K562 (cell line): ENCODE measurements around the gene PCCA. TPM values are rescaled to one million over a fixed set of nuclear protein-coding genes. Genes with fewer than 3 reads are reported as not detected.

Experiments used
- ATAC-seq: fragments of 200-7000 bp; cut with Tn5 transposase; 3 replicates; pipeline ENCODE4 v1.9.1; 2020; ENCODE audit warnings: moderate library complexity
- BruUV-seq: library from RNA; stranded (reverse); fragments of 400-500 nt; replicated peaks from 2 replicates; lab custom pipeline; 2021; lab: Mats Ljungman, UMichigan
- CTCF ChIA-PET: fragments of 300-600 bp; formaldehyde crosslinking; extraction: SDS; loops from one replicate; lab custom pipeline; 2021; ENCODE audit warnings: low intra/inter-chr PET ratio; lab: Yijun Ruan, JAX
- POLR2A ChIA-PET: fragments of 300-600, 350-650 bp; sonication (Branson Sonifier 250); formaldehyde crosslinking; extraction: SDS; loops from one replicate; lab custom pipeline; 2021; ENCODE audit warnings: antibody characterized with exemption, inconsistent platforms; lab: Yijun Ruan, JAX
- DNase-seq, 4 experiments: peaks; one replicate each; pipeline versions ENCODE4 v3.0.0 to v3.0.0-alpha.2; 2011 to 2018; ENCODE audit warnings: low spot score in 3 of 4, mixed read lengths in 3 of 4; ENCODE audit errors: extremely low read depth in 1 of 4
- FAIRE-seq: peaks from 2 replicates; lab custom pipeline; 2011; peaks lifted over from hg19 to GRCh38; lab: Jason Lieb, UNC
- H2AFZ ChIP-seq: 2 replicates; pipeline ENCODE4 v1.6.0; 2011; ENCODE audit warnings: low read depth, low read length, control low read depth, inconsistent platforms
- H3K27ac ChIP-seq: fragments of 200-600 bp; 3 replicates; pipeline ENCODE4 v1.8.0; 2011; ENCODE audit warnings: low read depth, mild to moderate bottlenecking, control low read depth, inconsistent platforms, low read length, moderate library complexity, mixed read lengths; ENCODE audit errors: extremely low read depth
- H3K27me3 ChIP-seq, 2 experiments: fragments of 300-600 bp in 1 of 2; 2 replicates in 1 of 2; 3 replicates in 1 of 2; pipeline versions ENCODE4 v1.6.0 to v1.8.0; 2011; ENCODE audit warnings: inconsistent platforms in 2 of 2, low read length in 2 of 2, mild to moderate bottlenecking in 1 of 2, mixed read lengths in 1 of 2, moderate library complexity in 1 of 2; ENCODE audit not compliant: control insufficient read depth in 2 of 2, insufficient read depth in 2 of 2
- H3K36me3 ChIP-seq: fragments of 300-600 bp; 3 replicates; pipeline ENCODE4 v1.8.0; 2011; ENCODE audit warnings: mild to moderate bottlenecking, low read length, inconsistent platforms; ENCODE audit not compliant: control insufficient read depth, insufficient read depth
- H3K4me1 ChIP-seq, 2 experiments: fragments of 200-600 bp in 1 of 2; replicated peaks in 1 of 2; 2 replicates in 1 of 2; 3 replicates in 1 of 2; pipeline versions ENCODE4 v1.5.1 to v1.8.0; 2011; ENCODE audit warnings: inconsistent platforms in 2 of 2, low read length in 2 of 2, mild to moderate bottlenecking in 1 of 2, mixed read lengths in 1 of 2, moderate library complexity in 1 of 2; ENCODE audit not compliant: control insufficient read depth in 2 of 2, insufficient read depth in 2 of 2
- H3K4me2 ChIP-seq: 2 replicates; pipeline ENCODE4 v1.6.1; 2011; ENCODE audit warnings: low read length, control low read depth, inconsistent platforms, mixed read lengths; ENCODE audit not compliant: insufficient read depth
- H3K4me3 ChIP-seq: fragments of 200-600 bp; sonication (generic), shearing (Covaris generic); 2 replicates; pipeline ENCODE4 v1.5.1; 2016; ENCODE audit warnings: control low read depth, inconsistent platforms
- H3K79me2 ChIP-seq: fragments of 200-600 bp; 3 replicates; pipeline ENCODE4 v1.8.0; 2011; ENCODE audit warnings: low read length, inconsistent platforms; ENCODE audit not compliant: control insufficient read depth, insufficient read depth
- H3K9ac ChIP-seq, 2 experiments: 2 replicates each; pipeline versions ENCODE4 v1.6.0 to v1.6.1; 2011; ENCODE audit warnings: low read depth in 2 of 2, low read length in 2 of 2, control low read depth in 1 of 2, inconsistent platforms in 1 of 2, mild to moderate bottlenecking in 1 of 2, mixed read lengths in 1 of 2; ENCODE audit not compliant: insufficient read depth in 1 of 2
- H3K9me1 ChIP-seq: one replicate; pipeline ENCODE4 v1.6.0; 2011; ENCODE audit warnings: inconsistent platforms, mild to moderate bottlenecking, low read length, moderate library complexity; ENCODE audit not compliant: control insufficient read depth, insufficient read depth
- H3K9me3 ChIP-seq: replicated peaks from 2 replicates; pipeline ENCODE4 v1.5.1; 2011; ENCODE audit warnings: low read depth, low read length, inconsistent platforms; ENCODE audit not compliant: control insufficient read depth, insufficient read depth
- H4K20me1 ChIP-seq: replicated peaks from 2 replicates; pipeline ENCODE4 v1.6.1; 2011; ENCODE audit warnings: low read length, inconsistent platforms, mixed read lengths; ENCODE audit not compliant: control insufficient read depth, insufficient read depth
- BCLAF1 ChIP-seq, 2 experiments: fragments of 450-650 bp in 1 of 2; IDR thresholded peaks; 2 replicates each; pipeline ENCODE4 v1.6.1; 2011 to 2017; ENCODE audit warnings: low read depth in 2 of 2, antibody characterized with exemption in 1 of 2, borderline replicate concordance in 1 of 2, low read length in 1 of 2, mild to moderate bottlenecking in 1 of 2, mixed read lengths in 1 of 2; ENCODE audit not compliant: control insufficient read depth in 1 of 2
- CHD2 ChIP-seq: IDR thresholded peaks from 2 replicates; pipeline ENCODE4 v1.6.1; 2011; ENCODE audit warnings: low read depth, low read length
- HNRNPLL ChIP-seq: fragments of 200-400 bp; formaldehyde crosslinking; IDR thresholded peaks from 2 replicates; pipeline ENCODE4 v1.6.1; 2017; ENCODE audit warnings: low read length, low read depth, mild to moderate bottlenecking; ENCODE audit not compliant: poor library complexity, severe bottlenecking
- POLR2AphosphoS5 ChIP-seq: IDR thresholded peaks from 2 replicates; pipeline ENCODE4 v1.6.1; 2011; ENCODE audit warnings: mild to moderate bottlenecking, low read depth, low read length, moderate library complexity; ENCODE audit not compliant: control insufficient read depth, insufficient read depth
- WGBS: fragments of 100-300 bp; shearing (Covaris generic); methylation state at CpG from one replicate; pipeline ENCODE4 v1.1.6; 2016; ENCODE audit warnings: low coverage, mixed read lengths; ENCODE audit not compliant: insufficient coverage; ENCODE audit errors: missing lambda C conversion rate; 5-methylcytosine and 5-hydroxymethylcytosine counted together
- in situ Hi-C: fragments of 300-500 bp; cut with MboI; formaldehyde crosslinking; loops from 4 replicates; pipeline ENCODE4 v1.15.0; 2018; ENCODE audit warnings: inconsistent platforms, mixed read lengths
- intact Hi-C: fragments of 100-400 bp; cut with micrococcal nuclease; formaldehyde crosslinking; loops from 2 replicates; pipeline ENCODE4 v1.14.2; 2022
- polyA plus RNA-seq, 8 experiments: library from polyadenylated mRNA; depleted of rRNA in 4 of 8; stranded (reverse) in 5 of 8; unstranded in 3 of 8; fragments of >200 nt; fragmentation: Nextera tagmentation in 2 of 8; fragmentation: Illumina TruSeq in 1 of 8; extraction: Ambion mirVana in 2 of 8; extraction: Trizol in 1 of 8; gene quantifications; 2 replicates each; pipeline versions ENCODE4 v1.2.1 to v1.2.3, GENCODE V29; 2011 to 2014; ENCODE audit warnings: inconsistent platforms in 1 of 8, missing spikeins in 1 of 8
- total RNA-seq, 7 experiments: library from RNA; depleted of rRNA in 6 of 7; stranded (reverse); fragments of >200 nt in 6 of 7; fragmentation: Illumina TruSeq in 2 of 7; extraction: Trizol in 2 of 7; gene quantifications; 2 replicates each; pipeline versions ENCODE4 v1.2.1 to v1.2.3, GENCODE V29; 2011 to 2021; ENCODE audit warnings: low replicate concordance in 1 of 7
- TF ChIP-seq, protein P1 (sequence below): fragments of 450-650 bp; IDR thresholded peaks from 2 replicates; pipeline ENCODE4 v1.6.1; 2016; ENCODE audit warnings: mild to moderate bottlenecking, moderate library complexity

Gene PCCA
- total and polyA plus RNA-seq, 9 of the 15 experiments (the other 6 are each of a cell fraction or from before 2014, with no cell fraction given): 5.2 to 14.1 (median 9.7) TPM

DNA sequence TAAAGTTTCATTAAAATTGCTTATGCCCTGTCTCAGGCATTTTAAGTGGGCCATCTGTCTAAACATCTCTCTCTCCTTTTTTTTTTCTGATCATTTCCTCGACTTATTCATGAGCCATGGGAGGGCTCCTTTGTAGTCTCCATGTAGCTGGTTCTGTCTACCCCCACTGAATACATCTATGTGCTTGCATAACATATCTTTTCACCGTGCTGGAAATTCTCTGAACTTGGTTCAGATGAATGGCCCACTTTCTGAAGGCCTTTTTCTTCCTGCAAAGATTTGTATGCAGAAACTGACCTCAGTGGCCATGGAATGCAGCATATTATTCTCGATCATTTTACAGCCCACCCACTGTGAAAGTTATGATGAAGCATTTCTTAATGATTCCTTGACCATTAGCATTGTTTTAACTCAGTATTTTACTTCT, 274.4 kb downstream of the PCCA start (continued):
- TF ChIP-seq BCLAF1 (IDR thresholded peaks at IDR 0.05; ENCODE audit: borderline replicate concordance in 1 of 2, control insufficient read depth in 1 of 2, low read depth in 2 of 2, low read length in 1 of 2): no peak
- no peak for TF ChIP-seq POLR2AphosphoS5
- no peak for TF ChIP-seq HNRNPLL

GRCh38 chr13:100363874-100364273, 275.0 kb downstream of the PCCA start:
- no peak overlapping the region for H3K4me3 ChIP-seq
- DNase-seq: no peak
- no peaks in the 10 kb centered on the region for H3K79me2 ChIP-seq
- 11% methylated on average over 1 of the region's 2 CpGs for WGBS
- no peak for ATAC-seq
- in situ Hi-C loops: no loop called here
- H3K9me3 ChIP-seq: no peaks in the 10 kb centered on the region
- no peak overlapping the region for H3K27ac ChIP-seq
- H3K4me1 ChIP-seq: no peaks in the 10 kb centered on the region
- no peak for FAIRE-seq
- H3K9ac ChIP-seq: no peak overlapping the region
- BruUV-seq: no TSS peak
- no peak overlapping the region for H2AFZ ChIP-seq
- no peaks in the 10 kb centered on the region for H3K9me1 ChIP-seq
- no peaks in the 10 kb centered on the region for H3K36me3 ChIP-seq
- intact Hi-C loops: no loop called here
- no peaks in the 10 kb centered on the region for H3K27me3 ChIP-seq
- H4K20me1 ChIP-seq: no peaks in the 10 kb centered on the region
- H3K4me2 ChIP-seq: no peak overlapping the region
- ChIA-PET POLR2A (no interaction called here), CTCF (no interaction called here)
- TF ChIP-seq, protein P1, sequence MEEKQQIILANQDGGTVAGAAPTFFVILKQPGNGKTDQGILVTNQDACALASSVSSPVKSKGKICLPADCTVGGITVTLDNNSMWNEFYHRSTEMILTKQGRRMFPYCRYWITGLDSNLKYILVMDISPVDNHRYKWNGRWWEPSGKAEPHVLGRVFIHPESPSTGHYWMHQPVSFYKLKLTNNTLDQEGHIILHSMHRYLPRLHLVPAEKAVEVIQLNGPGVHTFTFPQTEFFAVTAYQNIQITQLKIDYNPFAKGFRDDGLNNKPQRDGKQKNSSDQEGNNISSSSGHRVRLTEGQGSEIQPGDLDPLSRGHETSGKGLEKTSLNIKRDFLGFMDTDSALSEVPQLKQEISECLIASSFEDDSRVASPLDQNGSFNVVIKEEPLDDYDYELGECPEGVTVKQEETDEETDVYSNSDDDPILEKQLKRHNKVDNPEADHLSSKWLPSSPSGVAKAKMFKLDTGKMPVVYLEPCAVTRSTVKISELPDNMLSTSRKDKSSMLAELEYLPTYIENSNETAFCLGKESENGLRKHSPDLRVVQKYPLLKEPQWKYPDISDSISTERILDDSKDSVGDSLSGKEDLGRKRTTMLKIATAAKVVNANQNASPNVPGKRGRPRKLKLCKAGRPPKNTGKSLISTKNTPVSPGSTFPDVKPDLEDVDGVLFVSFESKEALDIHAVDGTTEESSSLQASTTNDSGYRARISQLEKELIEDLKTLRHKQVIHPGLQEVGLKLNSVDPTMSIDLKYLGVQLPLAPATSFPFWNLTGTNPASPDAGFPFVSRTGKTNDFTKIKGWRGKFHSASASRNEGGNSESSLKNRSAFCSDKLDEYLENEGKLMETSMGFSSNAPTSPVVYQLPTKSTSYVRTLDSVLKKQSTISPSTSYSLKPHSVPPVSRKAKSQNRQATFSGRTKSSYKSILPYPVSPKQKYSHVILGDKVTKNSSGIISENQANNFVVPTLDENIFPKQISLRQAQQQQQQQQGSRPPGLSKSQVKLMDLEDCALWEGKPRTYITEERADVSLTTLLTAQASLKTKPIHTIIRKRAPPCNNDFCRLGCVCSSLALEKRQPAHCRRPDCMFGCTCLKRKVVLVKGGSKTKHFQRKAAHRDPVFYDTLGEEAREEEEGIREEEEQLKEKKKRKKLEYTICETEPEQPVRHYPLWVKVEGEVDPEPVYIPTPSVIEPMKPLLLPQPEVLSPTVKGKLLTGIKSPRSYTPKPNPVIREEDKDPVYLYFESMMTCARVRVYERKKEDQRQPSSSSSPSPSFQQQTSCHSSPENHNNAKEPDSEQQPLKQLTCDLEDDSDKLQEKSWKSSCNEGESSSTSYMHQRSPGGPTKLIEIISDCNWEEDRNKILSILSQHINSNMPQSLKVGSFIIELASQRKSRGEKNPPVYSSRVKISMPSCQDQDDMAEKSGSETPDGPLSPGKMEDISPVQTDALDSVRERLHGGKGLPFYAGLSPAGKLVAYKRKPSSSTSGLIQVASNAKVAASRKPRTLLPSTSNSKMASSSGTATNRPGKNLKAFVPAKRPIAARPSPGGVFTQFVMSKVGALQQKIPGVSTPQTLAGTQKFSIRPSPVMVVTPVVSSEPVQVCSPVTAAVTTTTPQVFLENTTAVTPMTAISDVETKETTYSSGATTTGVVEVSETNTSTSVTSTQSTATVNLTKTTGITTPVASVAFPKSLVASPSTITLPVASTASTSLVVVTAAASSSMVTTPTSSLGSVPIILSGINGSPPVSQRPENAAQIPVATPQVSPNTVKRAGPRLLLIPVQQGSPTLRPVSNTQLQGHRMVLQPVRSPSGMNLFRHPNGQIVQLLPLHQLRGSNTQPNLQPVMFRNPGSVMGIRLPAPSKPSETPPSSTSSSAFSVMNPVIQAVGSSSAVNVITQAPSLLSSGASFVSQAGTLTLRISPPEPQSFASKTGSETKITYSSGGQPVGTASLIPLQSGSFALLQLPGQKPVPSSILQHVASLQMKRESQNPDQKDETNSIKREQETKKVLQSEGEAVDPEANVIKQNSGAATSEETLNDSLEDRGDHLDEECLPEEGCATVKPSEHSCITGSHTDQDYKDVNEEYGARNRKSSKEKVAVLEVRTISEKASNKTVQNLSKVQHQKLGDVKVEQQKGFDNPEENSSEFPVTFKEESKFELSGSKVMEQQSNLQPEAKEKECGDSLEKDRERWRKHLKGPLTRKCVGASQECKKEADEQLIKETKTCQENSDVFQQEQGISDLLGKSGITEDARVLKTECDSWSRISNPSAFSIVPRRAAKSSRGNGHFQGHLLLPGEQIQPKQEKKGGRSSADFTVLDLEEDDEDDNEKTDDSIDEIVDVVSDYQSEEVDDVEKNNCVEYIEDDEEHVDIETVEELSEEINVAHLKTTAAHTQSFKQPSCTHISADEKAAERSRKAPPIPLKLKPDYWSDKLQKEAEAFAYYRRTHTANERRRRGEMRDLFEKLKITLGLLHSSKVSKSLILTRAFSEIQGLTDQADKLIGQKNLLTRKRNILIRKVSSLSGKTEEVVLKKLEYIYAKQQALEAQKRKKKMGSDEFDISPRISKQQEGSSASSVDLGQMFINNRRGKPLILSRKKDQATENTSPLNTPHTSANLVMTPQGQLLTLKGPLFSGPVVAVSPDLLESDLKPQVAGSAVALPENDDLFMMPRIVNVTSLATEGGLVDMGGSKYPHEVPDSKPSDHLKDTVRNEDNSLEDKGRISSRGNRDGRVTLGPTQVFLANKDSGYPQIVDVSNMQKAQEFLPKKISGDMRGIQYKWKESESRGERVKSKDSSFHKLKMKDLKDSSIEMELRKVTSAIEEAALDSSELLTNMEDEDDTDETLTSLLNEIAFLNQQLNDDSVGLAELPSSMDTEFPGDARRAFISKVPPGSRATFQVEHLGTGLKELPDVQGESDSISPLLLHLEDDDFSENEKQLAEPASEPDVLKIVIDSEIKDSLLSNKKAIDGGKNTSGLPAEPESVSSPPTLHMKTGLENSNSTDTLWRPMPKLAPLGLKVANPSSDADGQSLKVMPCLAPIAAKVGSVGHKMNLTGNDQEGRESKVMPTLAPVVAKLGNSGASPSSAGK: no peak
- TF ChIP-seq CHD2: no peak
